GM12878 (cell line): ENCODE results near the gene MYMX. TPM values are rescaled to one million over a fixed set of nuclear protein-coding genes. Genes with fewer than 3 reads are reported as not detected.

Source experiments
- CHD1 ChIP-seq: IDR thresholded peaks from 2 replicates; pipeline ENCODE4 v1.6.1; 2012; ENCODE audit warnings: low read depth, low read length, improper control_type of control experiment
- JUND ChIP-seq: IDR thresholded peaks from 2 replicates; pipeline ENCODE4 v1.6.1; 2012; ENCODE audit warnings: low read depth, mild to moderate bottlenecking, low read length, improper control_type of control experiment, moderate library complexity
- MEF2B ChIP-seq: fragments of 450-650 bp; IDR thresholded peaks from 2 replicates; pipeline ENCODE4 v1.6.1; 2018; ENCODE audit warnings: mild to moderate bottlenecking, moderate library complexity; ENCODE audit not compliant: partially characterized antibody, poor library complexity, severe bottlenecking
- MTA3 ChIP-seq: IDR thresholded peaks from 2 replicates; pipeline ENCODE4 v1.6.1; 2012; ENCODE audit warnings: low read length, inconsistent platforms, borderline replicate concordance
- NR2F1 ChIP-seq: fragments of 450-650 bp; conservative IDR thresholded peaks from 2 replicates; pipeline ENCODE4 v1.6.1; 2017; ENCODE audit warnings: mild to moderate bottlenecking
- POLR2AphosphoS2 ChIP-seq: IDR thresholded peaks from 2 replicates; pipeline ENCODE4 v1.6.1; 2011; ENCODE audit warnings: low read depth, mild to moderate bottlenecking, low read length, improper control_type of control experiment, moderate library complexity
- RAD21 ChIP-seq: IDR thresholded peaks from 2 replicates; pipeline ENCODE4 v1.6.1; 2011; ENCODE audit warnings: mild to moderate bottlenecking, low read depth, low read length, moderate library complexity; ENCODE audit not compliant: insufficient read depth
- RCOR1 ChIP-seq: conservative IDR thresholded peaks from 2 replicates; pipeline ENCODE4 v1.6.1; 2012; ENCODE audit warnings: low read depth, low read length, improper control_type of control experiment
- RUNX3 ChIP-seq: IDR thresholded peaks from 2 replicates; pipeline ENCODE4 v1.6.1; 2012; ENCODE audit warnings: low read length, inconsistent platforms
- SMC3 ChIP-seq: IDR thresholded peaks from 2 replicates; pipeline ENCODE4 v1.6.1; 2011; ENCODE audit warnings: low read length, improper control_type of control experiment, borderline replicate concordance
- SRF ChIP-seq, 2 experiments: IDR thresholded peaks; 2 replicates each; pipeline ENCODE4 v1.6.1; 2011; ENCODE audit warnings: low read depth in 2 of 2, low read length in 2 of 2, mild to moderate bottlenecking in 1 of 2, moderate library complexity in 1 of 2
- SUPT20H ChIP-seq: IDR thresholded peaks from 2 replicates; pipeline ENCODE4 v1.6.1; 2011; ENCODE audit warnings: low read depth, mild to moderate bottlenecking, low read length, moderate library complexity, borderline replicate concordance; ENCODE audit not compliant: control insufficient read depth
- YBX1 ChIP-seq: fragments of 450-650 bp; IDR thresholded peaks from 2 replicates; pipeline ENCODE4 v1.6.1; 2016; ENCODE audit warnings: antibody characterized with exemption
- polyA plus RNA-seq, 11 experiments: library from polyadenylated mRNA; depleted of rRNA in 4 of 11; unstranded in 6 of 11; stranded (reverse) in 5 of 11; fragments of >200 nt; fragmentation: Nextera tagmentation in 4 of 11; fragmentation: Illumina TruSeq in 1 of 11; extraction: Ambion mirVana in 4 of 11; extraction: Trizol in 1 of 11; gene quantifications; 1 replicate in 1 of 11; 2 replicates in 10 of 11; pipeline versions ENCODE4 v1.2.1 to v1.2.3, GENCODE V29; 2011 to 2016; ENCODE audit warnings: inconsistent platforms in 2 of 11, missing spikeins in 2 of 11, low read depth in 1 of 11
- total RNA-seq, 4 experiments: library from RNA; depleted of rRNA in 3 of 4; stranded (reverse); fragments of >200 nt in 3 of 4; fragmentation: Illumina TruSeq in 1 of 4; extraction: Trizol in 1 of 4; gene quantifications; 2 replicates each; pipeline versions ENCODE4 v1.2.1 to v1.2.3, GENCODE V29; 2013 to 2021
- TF ChIP-seq, protein P1 (sequence below): fragments of 450-650 bp; IDR thresholded peaks from 2 replicates; pipeline ENCODE4 v1.6.1; 2017; ENCODE audit warnings: mild to moderate bottlenecking, moderate library complexity
- TF ChIP-seq, protein P2 (sequence below): fragments of 450-650 bp; conservative IDR thresholded peaks from 2 replicates; pipeline ENCODE4 v1.6.1; 2017; ENCODE audit warnings: mild to moderate bottlenecking, moderate library complexity
- TF ChIP-seq, protein P3 (sequence below): fragments of 450-650 bp; IDR thresholded peaks from 2 replicates; pipeline ENCODE4 v1.6.1; 2016; ENCODE audit warnings: mild to moderate bottlenecking
- TF ChIP-seq, protein P4 (sequence below): fragments of 450-650 bp; formaldehyde crosslinking; IDR thresholded peaks from 2 replicates; pipeline ENCODE4 v1.4.0; 2022; ENCODE audit warnings: mild to moderate bottlenecking, moderate library complexity
- TF ChIP-seq, protein P5 (sequence below): IDR thresholded peaks from 2 replicates; pipeline ENCODE4 v1.6.1; 2011; ENCODE audit warnings: mild to moderate bottlenecking, low read depth, low read length, moderate library complexity; ENCODE audit not compliant: insufficient replicate concordance

MYMX gene
- total and polyA plus RNA-seq, 10 of the 15 experiments (the other 5 are each of a cell fraction or from before 2014, with no cell fraction given) = not detected

DNA sequence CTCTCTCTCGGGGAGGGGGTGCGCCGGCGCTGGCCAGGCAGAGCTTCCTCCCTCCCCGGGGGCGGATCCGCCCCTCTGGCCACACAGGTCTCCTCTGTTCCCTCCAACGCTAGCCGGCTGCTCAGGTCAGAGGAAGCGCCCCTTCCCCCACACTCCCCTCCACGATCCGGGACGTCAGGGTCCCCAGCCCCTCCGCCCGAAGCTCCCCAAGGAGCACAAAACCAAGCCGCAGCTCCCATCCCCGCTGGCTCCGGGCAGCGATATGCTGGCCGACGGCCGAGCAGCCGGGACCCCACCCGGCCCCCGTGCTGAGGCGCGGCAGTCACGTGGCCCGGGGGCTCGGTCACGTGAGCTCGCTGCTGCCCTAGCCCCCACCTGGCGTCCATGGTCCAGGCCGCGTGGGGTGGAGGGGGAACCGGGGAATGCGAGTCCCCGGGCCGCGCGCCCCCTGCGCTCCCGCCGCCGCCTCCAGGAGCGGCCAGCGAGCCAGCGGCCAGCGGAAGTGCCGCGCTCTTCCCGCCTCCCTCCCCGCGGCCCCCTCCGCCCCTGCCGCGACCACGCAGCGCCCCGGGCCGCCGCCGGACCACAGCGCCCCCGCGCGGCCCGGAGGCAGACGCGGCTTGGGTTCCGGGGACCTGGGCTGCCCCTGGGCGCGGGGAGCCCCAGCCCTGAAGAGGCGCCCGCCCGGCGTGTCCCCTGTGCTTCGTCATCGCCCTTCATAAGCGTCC is 40.5 kb downstream of the MYMX start, which contains the start of gene SLC35B2 (continued):
- TF ChIP-seq, protein P1, sequence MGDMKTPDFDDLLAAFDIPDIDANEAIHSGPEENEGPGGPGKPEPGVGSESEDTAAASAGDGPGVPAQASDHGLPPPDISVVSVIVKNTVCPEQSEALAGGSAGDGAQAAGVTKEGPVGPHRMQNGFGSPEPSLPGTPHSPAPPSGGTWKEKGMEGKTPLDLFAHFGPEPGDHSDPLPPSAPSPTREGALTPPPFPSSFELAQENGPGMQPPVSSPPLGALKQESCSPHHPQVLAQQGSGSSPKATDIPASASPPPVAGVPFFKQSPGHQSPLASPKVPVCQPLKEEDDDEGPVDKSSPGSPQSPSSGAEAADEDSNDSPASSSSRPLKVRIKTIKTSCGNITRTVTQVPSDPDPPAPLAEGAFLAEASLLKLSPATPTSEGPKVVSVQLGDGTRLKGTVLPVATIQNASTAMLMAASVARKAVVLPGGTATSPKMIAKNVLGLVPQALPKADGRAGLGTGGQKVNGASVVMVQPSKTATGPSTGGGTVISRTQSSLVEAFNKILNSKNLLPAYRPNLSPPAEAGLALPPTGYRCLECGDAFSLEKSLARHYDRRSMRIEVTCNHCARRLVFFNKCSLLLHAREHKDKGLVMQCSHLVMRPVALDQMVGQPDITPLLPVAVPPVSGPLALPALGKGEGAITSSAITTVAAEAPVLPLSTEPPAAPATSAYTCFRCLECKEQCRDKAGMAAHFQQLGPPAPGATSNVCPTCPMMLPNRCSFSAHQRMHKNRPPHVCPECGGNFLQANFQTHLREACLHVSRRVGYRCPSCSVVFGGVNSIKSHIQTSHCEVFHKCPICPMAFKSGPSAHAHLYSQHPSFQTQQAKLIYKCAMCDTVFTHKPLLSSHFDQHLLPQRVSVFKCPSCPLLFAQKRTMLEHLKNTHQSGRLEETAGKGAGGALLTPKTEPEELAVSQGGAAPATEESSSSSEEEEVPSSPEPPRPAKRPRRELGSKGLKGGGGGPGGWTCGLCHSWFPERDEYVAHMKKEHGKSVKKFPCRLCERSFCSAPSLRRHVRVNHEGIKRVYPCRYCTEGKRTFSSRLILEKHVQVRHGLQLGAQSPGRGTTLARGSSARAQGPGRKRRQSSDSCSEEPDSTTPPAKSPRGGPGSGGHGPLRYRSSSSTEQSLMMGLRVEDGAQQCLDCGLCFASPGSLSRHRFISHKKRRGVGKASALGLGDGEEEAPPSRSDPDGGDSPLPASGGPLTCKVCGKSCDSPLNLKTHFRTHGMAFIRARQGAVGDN = peak; percentile 6
- TF ChIP-seq SUPT20H (no peak), RUNX3 (no peak), MEF2B (peak; percentile 76), RCOR1 (no peak), SMC3 (no peak; the same call in 1 of the 2 replicates), NR2F1 (peak; percentile 72), POLR2AphosphoS2 (no peak; the same call in 1 of the 2 replicates), MTA3 (no peak), YBX1 (no peak), JUND (no peak), SRF (IDR thresholded peaks at IDR 0.05; ENCODE audit: low read depth in 2 of 2, low read length in 2 of 2) (no peak), RAD21 (peak; percentile 49), CHD1 (no peak)
- TF ChIP-seq, protein P2, sequence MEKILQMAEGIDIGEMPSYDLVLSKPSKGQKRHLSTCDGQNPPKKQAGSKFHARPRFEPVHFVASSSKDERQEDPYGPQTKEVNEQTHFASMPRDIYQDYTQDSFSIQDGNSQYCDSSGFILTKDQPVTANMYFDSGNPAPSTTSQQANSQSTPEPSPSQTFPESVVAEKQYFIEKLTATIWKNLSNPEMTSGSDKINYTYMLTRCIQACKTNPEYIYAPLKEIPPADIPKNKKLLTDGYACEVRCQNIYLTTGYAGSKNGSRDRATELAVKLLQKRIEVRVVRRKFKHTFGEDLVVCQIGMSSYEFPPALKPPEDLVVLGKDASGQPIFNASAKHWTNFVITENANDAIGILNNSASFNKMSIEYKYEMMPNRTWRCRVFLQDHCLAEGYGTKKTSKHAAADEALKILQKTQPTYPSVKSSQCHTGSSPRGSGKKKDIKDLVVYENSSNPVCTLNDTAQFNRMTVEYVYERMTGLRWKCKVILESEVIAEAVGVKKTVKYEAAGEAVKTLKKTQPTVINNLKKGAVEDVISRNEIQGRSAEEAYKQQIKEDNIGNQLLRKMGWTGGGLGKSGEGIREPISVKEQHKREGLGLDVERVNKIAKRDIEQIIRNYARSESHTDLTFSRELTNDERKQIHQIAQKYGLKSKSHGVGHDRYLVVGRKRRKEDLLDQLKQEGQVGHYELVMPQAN = peak; percentile 90
- TF ChIP-seq, protein P3, sequence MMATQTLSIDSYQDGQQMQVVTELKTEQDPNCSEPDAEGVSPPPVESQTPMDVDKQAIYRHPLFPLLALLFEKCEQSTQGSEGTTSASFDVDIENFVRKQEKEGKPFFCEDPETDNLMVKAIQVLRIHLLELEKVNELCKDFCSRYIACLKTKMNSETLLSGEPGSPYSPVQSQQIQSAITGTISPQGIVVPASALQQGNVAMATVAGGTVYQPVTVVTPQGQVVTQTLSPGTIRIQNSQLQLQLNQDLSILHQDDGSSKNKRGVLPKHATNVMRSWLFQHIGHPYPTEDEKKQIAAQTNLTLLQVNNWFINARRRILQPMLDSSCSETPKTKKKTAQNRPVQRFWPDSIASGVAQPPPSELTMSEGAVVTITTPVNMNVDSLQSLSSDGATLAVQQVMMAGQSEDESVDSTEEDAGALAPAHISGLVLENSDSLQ = no peak
- TF ChIP-seq, protein P4, sequence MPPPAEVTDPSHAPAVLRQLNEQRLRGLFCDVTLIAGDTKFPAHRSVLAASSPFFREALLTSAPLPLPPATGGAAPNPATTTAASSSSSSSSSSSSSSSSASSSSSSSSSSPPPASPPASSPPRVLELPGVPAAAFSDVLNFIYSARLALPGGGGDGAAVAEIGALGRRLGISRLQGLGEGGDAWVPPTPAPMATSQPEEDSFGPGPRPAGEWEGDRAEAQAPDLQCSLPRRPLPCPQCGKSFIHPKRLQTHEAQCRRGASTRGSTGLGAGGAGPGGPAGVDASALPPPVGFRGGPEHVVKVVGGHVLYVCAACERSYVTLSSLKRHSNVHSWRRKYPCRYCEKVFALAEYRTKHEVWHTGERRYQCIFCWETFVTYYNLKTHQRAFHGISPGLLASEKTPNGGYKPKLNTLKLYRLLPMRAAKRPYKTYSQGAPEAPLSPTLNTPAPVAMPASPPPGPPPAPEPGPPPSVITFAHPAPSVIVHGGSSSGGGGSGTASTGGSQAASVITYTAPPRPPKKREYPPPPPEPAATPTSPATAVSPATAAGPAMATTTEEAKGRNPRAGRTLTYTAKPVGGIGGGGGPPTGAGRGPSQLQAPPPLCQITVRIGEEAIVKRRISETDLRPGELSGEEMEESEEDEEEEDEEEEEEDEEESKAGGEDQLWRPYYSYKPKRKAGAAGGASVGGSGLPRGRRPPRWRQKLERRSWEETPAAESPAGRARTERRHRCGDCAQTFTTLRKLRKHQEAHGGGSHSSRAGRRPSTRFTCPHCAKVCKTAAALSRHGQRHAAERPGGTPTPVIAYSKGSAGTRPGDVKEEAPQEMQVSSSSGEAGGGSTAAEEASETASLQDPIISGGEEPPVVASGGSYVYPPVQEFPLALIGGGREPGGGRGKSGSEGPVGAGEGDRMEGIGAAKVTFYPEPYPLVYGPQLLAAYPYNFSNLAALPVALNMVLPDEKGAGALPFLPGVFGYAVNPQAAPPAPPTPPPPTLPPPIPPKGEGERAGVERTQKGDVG = peak; percentile 73
- TF ChIP-seq, protein P5, sequence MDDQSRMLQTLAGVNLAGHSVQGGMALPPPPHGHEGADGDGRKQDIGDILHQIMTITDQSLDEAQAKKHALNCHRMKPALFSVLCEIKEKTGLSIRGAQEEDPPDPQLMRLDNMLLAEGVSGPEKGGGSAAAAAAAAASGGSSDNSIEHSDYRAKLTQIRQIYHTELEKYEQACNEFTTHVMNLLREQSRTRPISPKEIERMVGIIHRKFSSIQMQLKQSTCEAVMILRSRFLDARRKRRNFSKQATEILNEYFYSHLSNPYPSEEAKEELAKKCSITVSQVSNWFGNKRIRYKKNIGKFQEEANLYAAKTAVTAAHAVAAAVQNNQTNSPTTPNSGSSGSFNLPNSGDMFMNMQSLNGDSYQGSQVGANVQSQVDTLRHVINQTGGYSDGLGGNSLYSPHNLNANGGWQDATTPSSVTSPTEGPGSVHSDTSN = peak; percentile 33
